H1 (cell line): Measurements from ENCODE around the gene CREB3L4. TPM values are rescaled to one million over a fixed set of nuclear protein-coding genes. Genes with fewer than 3 reads are reported as not detected.

Experiments
- CBX8 ChIP-seq: fragments of 300-800, 300-1000 bp; sonication (generic); IDR thresholded peaks from 2 replicates; pipeline ENCODE4 v1.7.1; 2016; ENCODE audit warnings: low read depth, low read length, borderline replicate concordance
- polyA plus RNA-seq, 7 experiments: library from polyadenylated mRNA; depleted of rRNA in 3 of 7; stranded (reverse) in 5 of 7; unstranded in 2 of 7; fragments of >200 nt in 5 of 7; fragments of 200-250 nt in 2 of 7; gene quantifications; 1 replicate in 5 of 7; 2 replicates in 1 of 7; 4 replicates in 1 of 7; pipeline versions ENCODE4 v1.2.1 to v1.2.3, GENCODE V29; 2011 to 2013; ENCODE audit warnings: missing spikeins in 2 of 7, mixed read lengths in 2 of 7
- total RNA-seq: library from RNA; stranded (reverse); fragmentation: NEBNext Ultra II Directional; extraction: Animal tissue kit (Norgen Biotek cat#: 25700); gene quantifications from 2 replicates; pipeline ENCODE4 v1.2.1, GENCODE V29; 2021
- TF ChIP-seq, protein P1 (sequence below): IDR thresholded peaks from 2 replicates; pipeline ENCODE4 v1.6.1; 2011; ENCODE audit warnings: low read depth, mild to moderate bottlenecking, low read length; ENCODE audit not compliant: insufficient read depth

CREB3L4 gene
- total and polyA plus RNA-seq, 2 of the 8 experiments (the other 6 are each of a cell fraction or from before 2014, with no cell fraction given) = 34.4 to 54.0 TPM

DNA sequence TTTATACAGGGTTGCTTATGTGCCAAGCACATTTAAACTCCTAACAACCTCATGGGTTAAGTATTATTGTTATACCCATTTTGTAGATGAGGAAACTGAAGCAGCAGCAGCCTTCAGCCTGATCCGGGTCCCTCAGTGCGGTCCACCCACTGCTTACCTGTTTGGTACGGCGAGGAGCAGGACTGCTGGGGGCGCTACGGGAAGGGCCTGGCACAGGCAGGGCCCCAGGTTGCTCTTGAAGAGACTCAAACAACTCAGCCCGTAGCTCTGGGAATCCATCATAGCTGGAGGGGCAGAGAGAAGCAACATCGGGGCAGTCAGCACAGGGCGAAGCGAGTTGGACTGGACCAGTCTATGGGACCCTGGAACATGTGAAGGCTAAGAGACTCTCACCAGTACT, 30.4 kb upstream of the CREB3L4 start (continued):
- TF ChIP-seq CBX8 = no peak
- TF ChIP-seq, protein P1, sequence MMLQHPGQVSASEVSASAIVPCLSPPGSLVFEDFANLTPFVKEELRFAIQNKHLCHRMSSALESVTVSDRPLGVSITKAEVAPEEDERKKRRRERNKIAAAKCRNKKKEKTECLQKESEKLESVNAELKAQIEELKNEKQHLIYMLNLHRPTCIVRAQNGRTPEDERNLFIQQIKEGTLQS = no peak
